ENCODE data around the gene TUBB6.

DNA sequence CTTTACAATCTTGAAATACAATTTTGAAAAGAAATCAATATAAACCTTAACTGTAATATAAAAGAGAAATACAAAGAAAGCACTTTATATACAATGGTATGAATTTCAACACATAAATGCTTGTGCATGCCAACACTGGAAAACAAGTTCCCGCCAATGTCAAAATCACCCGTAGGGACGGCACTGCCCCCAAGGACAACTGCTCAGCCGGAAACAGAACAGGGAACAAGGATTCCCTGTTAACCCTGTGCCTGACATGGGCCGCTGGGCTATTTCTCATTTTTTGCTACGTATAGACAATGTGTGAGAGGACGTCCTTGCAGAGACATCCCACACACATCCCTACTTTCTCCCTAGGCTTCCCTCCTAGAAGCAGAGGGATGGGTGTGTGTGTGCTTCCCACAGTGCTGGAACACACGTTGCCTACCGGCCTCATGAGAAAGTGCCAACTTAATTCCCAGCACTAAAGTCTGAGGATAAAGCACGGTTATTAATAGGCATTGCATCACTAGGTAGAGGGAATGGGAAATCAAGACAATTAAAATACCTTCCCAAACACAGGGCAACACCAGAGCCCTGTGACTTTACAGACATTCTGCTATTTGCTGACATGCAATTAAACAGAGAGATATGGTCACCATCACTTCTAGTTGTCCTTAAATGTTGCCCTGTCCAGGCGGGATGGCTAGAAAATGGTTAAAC lies 54.6 kb downstream of the TUBB6 start:
- TF ChIP-seq, protein P1, sequence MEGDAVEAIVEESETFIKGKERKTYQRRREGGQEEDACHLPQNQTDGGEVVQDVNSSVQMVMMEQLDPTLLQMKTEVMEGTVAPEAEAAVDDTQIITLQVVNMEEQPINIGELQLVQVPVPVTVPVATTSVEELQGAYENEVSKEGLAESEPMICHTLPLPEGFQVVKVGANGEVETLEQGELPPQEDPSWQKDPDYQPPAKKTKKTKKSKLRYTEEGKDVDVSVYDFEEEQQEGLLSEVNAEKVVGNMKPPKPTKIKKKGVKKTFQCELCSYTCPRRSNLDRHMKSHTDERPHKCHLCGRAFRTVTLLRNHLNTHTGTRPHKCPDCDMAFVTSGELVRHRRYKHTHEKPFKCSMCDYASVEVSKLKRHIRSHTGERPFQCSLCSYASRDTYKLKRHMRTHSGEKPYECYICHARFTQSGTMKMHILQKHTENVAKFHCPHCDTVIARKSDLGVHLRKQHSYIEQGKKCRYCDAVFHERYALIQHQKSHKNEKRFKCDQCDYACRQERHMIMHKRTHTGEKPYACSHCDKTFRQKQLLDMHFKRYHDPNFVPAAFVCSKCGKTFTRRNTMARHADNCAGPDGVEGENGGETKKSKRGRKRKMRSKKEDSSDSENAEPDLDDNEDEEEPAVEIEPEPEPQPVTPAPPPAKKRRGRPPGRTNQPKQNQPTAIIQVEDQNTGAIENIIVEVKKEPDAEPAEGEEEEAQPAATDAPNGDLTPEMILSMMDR (IDR thresholded peaks at IDR 0.05; ENCODE audit: insufficient read depth, low read length), result no peak
- TF ChIP-seq REST (IDR thresholded peaks at IDR 0.05; ENCODE audit: insufficient replicate concordance, low read depth) (no peak), POLR2AphosphoS5 (IDR thresholded peaks at IDR 0.05; ENCODE audit: low read depth) (no peak), GABPA (IDR thresholded peaks at IDR 0.05; ENCODE audit: low read depth) (no peak)

Measured in HL-60 (cell line).